Colonic mucosa (tissue), 4 donors: ENCODE measurements around the gene XPR1. TPM values are rescaled to one million over a fixed set of nuclear protein-coding genes. Genes with fewer than 3 reads are reported as not detected.

ENCODE experiments used
- DNase-seq: peaks from one replicate; pipeline ENCODE4 v3.0.0-alpha.2; 2020
- H3K27ac ChIP-seq: fragments of 200-600 bp; one replicate; pipeline ENCODE4 v1.8.0; 2021
- H3K27me3 ChIP-seq: fragments of 200-600 bp; one replicate; pipeline ENCODE4 v1.8.0; 2021
- H3K36me3 ChIP-seq: fragments of 200-600 bp; one replicate; pipeline ENCODE4 v1.8.0; 2021
- H3K4me1 ChIP-seq: fragments of 200-600 bp; one replicate; pipeline ENCODE4 v1.8.0; 2021; ENCODE audit warnings: mild to moderate bottlenecking
- H3K4me3 ChIP-seq: fragments of 200-600 bp; one replicate; pipeline ENCODE4 v1.8.0; 2021
- H3K9ac ChIP-seq, 2 donors: one replicate each; pipeline ENCODE4 v1.7.0; 2013; ENCODE audit warnings: control low read depth in 2 of 2, low read depth in 2 of 2, low read length in 2 of 2
- H3K9me3 ChIP-seq: fragments of 200-600 bp; one replicate; pipeline ENCODE4 v1.8.0; 2021
- CTCF ChIP-seq: fragments of 200-600 bp; IDR thresholded peaks from one replicate; pipeline ENCODE4 v1.8.0; 2022; ENCODE audit warnings: antibody characterized with exemption, mild to moderate bottlenecking
- intact Hi-C: fragments of 100-400 bp; cut with DNase I; formaldehyde crosslinking; loops from one replicate; pipeline ENCODE4 v1.14.1; 2022
- total RNA-seq, 2 donors: library from RNA; stranded (reverse); fragmentation: NEBNext Ultra II Directional in 1 of 2; extraction: Animal tissue kit (Norgen Biotek cat#: 25700) in 1 of 2; gene quantifications; one replicate each; pipeline ENCODE4 v1.2.1, GENCODE V29; 2021
- donor health status: healthy.
- donor health status: DM: no; HTN: no; CAD: no.
- donor health status: DM: no; HTN: no; CAD: no.

XPR1 gene
- total RNA-seq, 2 donors from 2014 or later, result 20.5 to 25.8 TPM

- Histone ChIP-seq H3K36me3 (no peaks in the 10 kb centered on the region), H3K27me3 (no peaks in the 10 kb centered on the region), H3K9me3 (no peaks in the 10 kb centered on the region), H3K4me3 (no peak overlapping the region), H3K9ac (no peak overlapping the region), H3K4me1 (no peaks in the 10 kb centered on the region), H3K27ac (no peak overlapping the region)
- intact Hi-C loops, result no loop called here
- DNase-seq, result no peak
- no peak for TF ChIP-seq CTCF
These were observed 274.7 kb downstream of the XPR1 start for GRCh38 chr1:180906511-180906910.

GRCh38 chr1:180907313-180908055, 275.7 kb downstream of the XPR1 start:
- no peak overlapping the region for H3K9ac ChIP-seq
- intact Hi-C loops, result no loop called here
- peaks cover 2% of the 10 kb centered on the region for H3K27me3 ChIP-seq
- no peak for TF ChIP-seq CTCF
- H3K36me3 ChIP-seq, result no peaks in the 10 kb centered on the region
- no peak overlapping the region for H3K4me3 ChIP-seq
- no peaks in the 10 kb centered on the region for H3K9me3 ChIP-seq
- no peaks in the 10 kb centered on the region for H3K4me1 ChIP-seq
- H3K27ac ChIP-seq, result no peak overlapping the region
- no peak for DNase-seq

- Histone ChIP-seq H3K27me3 (peaks cover 9% of the 10 kb centered on the region), H3K27ac (no peak overlapping the region), H3K4me3 (no peak overlapping the region), H3K9ac (no peak overlapping the region), H3K36me3 (no peaks in the 10 kb centered on the region), H3K4me1 (no peaks in the 10 kb centered on the region), H3K9me3 (no peaks in the 10 kb centered on the region)
- TF ChIP-seq CTCF, result no peak
- intact Hi-C loops, result no loop called here
- no peak for DNase-seq
These were observed 276.4 kb downstream of the XPR1 start for GRCh38 chr1:180908074-180908765.

- no peak for DNase-seq
- Histone ChIP-seq H3K9ac (no peak overlapping the region), H3K4me1 (no peaks in the 10 kb centered on the region), H3K27me3 (peaks cover 12% of the 10 kb centered on the region), H3K27ac (no peak overlapping the region), H3K36me3 (no peaks in the 10 kb centered on the region), H3K4me3 (no peak overlapping the region), H3K9me3 (no peaks in the 10 kb centered on the region)
- intact Hi-C loops, result no loop called here
- TF ChIP-seq CTCF, result no peak
These were observed 277.2 kb downstream of the XPR1 start for GRCh38 chr1:180909005-180909414.

- no peak overlapping the region for H3K9ac ChIP-seq
- H3K9me3 ChIP-seq, result no peaks in the 10 kb centered on the region
- no peaks in the 10 kb centered on the region for H3K4me1 ChIP-seq
- intact Hi-C loops, result no loop called here
- TF ChIP-seq CTCF, result no peak
- DNase-seq, result no peak
- no peak overlapping the region for H3K4me3 ChIP-seq
- H3K36me3 ChIP-seq, result no peaks in the 10 kb centered on the region
- H3K27ac ChIP-seq, result no peak overlapping the region
- peaks cover 12% of the 10 kb centered on the region for H3K27me3 ChIP-seq
These were observed 277.7 kb downstream of the XPR1 start for GRCh38 chr1:180909462-180909976.
